K562 (cell line): ENCODE results near the gene BCAS1. TPM values are rescaled to one million over a fixed set of nuclear protein-coding genes. Genes with fewer than 3 reads are reported as not detected.

Experiments
- ARID1B ChIP-seq: fragments of 450-650 bp; IDR thresholded peaks from 2 replicates; pipeline ENCODE4 v1.6.1; 2016; ENCODE audit warnings: antibody characterized with exemption, mild to moderate bottlenecking, inconsistent platforms
- ATF1 ChIP-seq, 2 experiments: fragments of 450-650 bp in 1 of 2; IDR thresholded peaks; 2 replicates each; pipeline ENCODE4 v1.6.1; 2016; ENCODE audit warnings: missing compliant biosample characterization in 1 of 2, missing genetic modification characterization in 1 of 2
- CEBPB ChIP-seq: fragments of 450-650 bp; IDR thresholded peaks from 2 replicates; pipeline ENCODE4 v1.6.1; 2016; ENCODE audit warnings: missing genetic modification characterization, missing compliant biosample characterization
- ELF2 ChIP-seq: fragments of 250-450 bp; sonication (Bioruptor Pico); IDR thresholded peaks from 2 replicates; pipeline ENCODE4 v1.5.0; 2021; ENCODE audit warnings: mild to moderate bottlenecking
- FIP1L1 ChIP-seq: fragments of 200-400 bp; formaldehyde crosslinking; IDR thresholded peaks from 2 replicates; pipeline ENCODE4 v1.6.1; 2018; ENCODE audit warnings: mild to moderate bottlenecking, low read depth, low read length; ENCODE audit not compliant: poor library complexity, severe bottlenecking
- FOSL1 ChIP-seq: fragments of 200-800 bp; sonication (Bioruptor generic); conservative IDR thresholded peaks from 2 replicates; pipeline ENCODE4 v1.6.1; 2016; ENCODE audit warnings: missing genetic modification characterization, missing compliant biosample characterization
- HMGN3 ChIP-seq: IDR thresholded peaks from 2 replicates; pipeline ENCODE4 v1.6.1; 2011; ENCODE audit warnings: borderline replicate concordance, low read depth, mild to moderate bottlenecking, mixed read lengths, low read length; ENCODE audit not compliant: insufficient read length; ENCODE audit errors: extremely low read depth
- HNRNPLL ChIP-seq: fragments of 200-400 bp; formaldehyde crosslinking; IDR thresholded peaks from 2 replicates; pipeline ENCODE4 v1.6.1; 2017; ENCODE audit warnings: low read length, low read depth, mild to moderate bottlenecking; ENCODE audit not compliant: poor library complexity, severe bottlenecking
- ID3 ChIP-seq, 2 experiments: fragments of 250-450 bp in 1 of 2; fragments of 450-650 bp in 1 of 2; sonication (Bioruptor Pico) in 1 of 2; IDR thresholded peaks; 2 replicates each; pipeline versions ENCODE4 v1.6.1 to v1.8.0; 2016 to 2021; ENCODE audit warnings: mild to moderate bottlenecking in 2 of 2, moderate library complexity in 2 of 2, missing compliant biosample characterization in 1 of 2, missing genetic modification characterization in 1 of 2
- KLF13 ChIP-seq: fragments of 450-650 bp; IDR thresholded peaks from 2 replicates; pipeline ENCODE4 v1.6.1; 2016; ENCODE audit warnings: missing genetic modification characterization, low read depth, mild to moderate bottlenecking, missing compliant biosample characterization, moderate library complexity, borderline replicate concordance
- L3MBTL2 ChIP-seq: fragments of 450-650 bp; IDR thresholded peaks from 2 replicates; pipeline ENCODE4 v1.6.1; 2016; ENCODE audit warnings: mild to moderate bottlenecking, moderate library complexity
- MAFF ChIP-seq: IDR thresholded peaks from 2 replicates; pipeline ENCODE4 v1.6.1; 2012; ENCODE audit warnings: low read length, improper control_type of control experiment
- MAFK ChIP-seq: IDR thresholded peaks from 2 replicates; pipeline ENCODE4 v1.6.1; 2011; ENCODE audit warnings: low read length, improper control_type of control experiment
- MBD1 ChIP-seq: fragments of 250-450 bp; sonication (Bioruptor Pico); IDR thresholded peaks from 2 replicates; pipeline ENCODE4 v1.8.0; 2022; ENCODE audit warnings: inconsistent platforms
- MTA3 ChIP-seq: fragments of 450-650 bp; formaldehyde crosslinking; IDR thresholded peaks from 2 replicates; pipeline ENCODE4 v1.6.1; 2017; ENCODE audit warnings: mild to moderate bottlenecking, borderline replicate concordance
- PHF20 ChIP-seq: fragments of 450-650 bp; IDR thresholded peaks from 2 replicates; pipeline ENCODE4 v1.6.1; 2018; ENCODE audit not compliant: partially characterized antibody
- RBM25 ChIP-seq: fragments of 200-400 bp; formaldehyde crosslinking; IDR thresholded peaks from 2 replicates; pipeline ENCODE4 v1.6.1; 2018; ENCODE audit warnings: low read length, low read depth, moderate library complexity; ENCODE audit not compliant: severe bottlenecking
- RUNX1 ChIP-seq: sonication (generic); IDR thresholded peaks from 2 replicates; pipeline ENCODE4 v1.6.1; 2016; ENCODE audit warnings: antibody characterized with exemption, low read depth
- SIN3B ChIP-seq: fragments of 450-650 bp; IDR thresholded peaks from 2 replicates; pipeline ENCODE4 v1.6.1; 2017; ENCODE audit warnings: low read depth, mild to moderate bottlenecking, moderate library complexity
- SMARCC2 ChIP-seq: fragments of 450-650 bp; IDR thresholded peaks from 2 replicates; pipeline ENCODE4 v1.6.1; 2017; ENCODE audit warnings: antibody characterized with exemption, moderate library complexity, mild to moderate bottlenecking, low read depth
- TBP ChIP-seq: optimal IDR thresholded peaks from 2 replicates; pipeline ENCODE3; 2011; ENCODE audit warnings: low read depth, low read length, improper control_type of control experiment
- ZBTB17 ChIP-seq: fragments of 450-650 bp; formaldehyde crosslinking; IDR thresholded peaks from 2 replicates; pipeline ENCODE4 v1.4.0; 2020; ENCODE audit warnings: mild to moderate bottlenecking
- ZBTB2 ChIP-seq: fragments of 450-650 bp; IDR thresholded peaks from 2 replicates; pipeline ENCODE4 v1.6.1; 2016; ENCODE audit warnings: antibody characterized with exemption
- ZBTB9 ChIP-seq: fragments of 450-650 bp; formaldehyde crosslinking; IDR thresholded peaks from 2 replicates; pipeline ENCODE4 v1.4.0; 2020; ENCODE audit warnings: mild to moderate bottlenecking, moderate library complexity
- ZNF408 ChIP-seq: fragments of 250-450 bp; sonication (Bioruptor Pico); IDR thresholded peaks from 2 replicates; pipeline ENCODE4 v1.4.0; 2020; ENCODE audit warnings: low read depth, mild to moderate bottlenecking, moderate library complexity
- polyA plus RNA-seq, 8 experiments: library from polyadenylated mRNA; depleted of rRNA in 4 of 8; stranded (reverse) in 5 of 8; unstranded in 3 of 8; fragments of >200 nt; fragmentation: Nextera tagmentation in 2 of 8; fragmentation: Illumina TruSeq in 1 of 8; extraction: Ambion mirVana in 2 of 8; extraction: Trizol in 1 of 8; gene quantifications; 2 replicates each; pipeline versions ENCODE4 v1.2.1 to v1.2.3, GENCODE V29; 2011 to 2014; ENCODE audit warnings: inconsistent platforms in 1 of 8, missing spikeins in 1 of 8
- total RNA-seq, 7 experiments: library from RNA; depleted of rRNA in 6 of 7; stranded (reverse); fragments of >200 nt in 6 of 7; fragmentation: Illumina TruSeq in 2 of 7; extraction: Trizol in 2 of 7; gene quantifications; 2 replicates each; pipeline versions ENCODE4 v1.2.1 to v1.2.3, GENCODE V29; 2011 to 2021; ENCODE audit warnings: low replicate concordance in 1 of 7

The BCAS1 gene
- total and polyA plus RNA-seq, 9 of the 15 experiments (the other 6 are each of a cell fraction or from before 2014, with no cell fraction given), result 0.18 to 2.3 (median 0.93) TPM

- TF ChIP-seq ZBTB17 (CRISPR knock-in tag), result no peak; the same call in 1 of the 2 replicates
- no peak for TF ChIP-seq MBD1 (CRISPR knock-in tag)
- no peak for TF ChIP-seq ATF1 (CRISPR knock-in tag; IDR thresholded peaks at IDR 0.05)
- no peak for TF ChIP-seq ATF1 (tag; IDR thresholded peaks at IDR 0.05)
- no peak for TF ChIP-seq ID3 (CRISPR knock-in tag; IDR thresholded peaks at IDR 0.05)
- no peak for TF ChIP-seq ID3 (tag; IDR thresholded peaks at IDR 0.05)
- TF ChIP-seq ZBTB2, result 0 out of 2 replicates have a peak, but pooled peaks have one; percentile 36
- no peak for TF ChIP-seq TBP
- no peak for TF ChIP-seq PHF20
- TF ChIP-seq CEBPB, result no peak
- no peak; the same call in 1 of the 2 replicates for TF ChIP-seq FOSL1 (tag)
- TF ChIP-seq FIP1L1, result no peak
- TF ChIP-seq KLF13 (tag), result no peak
- no peak for TF ChIP-seq HMGN3
- peak; percentile 78 for TF ChIP-seq SMARCC2
- TF ChIP-seq ZBTB9 (CRISPR knock-in tag), result no peak
- TF ChIP-seq MAFF, result no peak
- peak; percentile 79; the same call in 1 of the 2 replicates for TF ChIP-seq MTA3
- no peak for TF ChIP-seq SIN3B
- no peak for TF ChIP-seq RBM25
- TF ChIP-seq L3MBTL2, result peak; percentile 40; the same call in 1 of the 2 replicates
- TF ChIP-seq HNRNPLL, result peak; percentile 29
- no peak for TF ChIP-seq MAFK
- TF ChIP-seq RUNX1, result no peak
- no peak for TF ChIP-seq ZNF408 (CRISPR knock-in tag)
- TF ChIP-seq ARID1B, result peak; percentile 97
- TF ChIP-seq ELF2 (CRISPR knock-in tag), result no peak
Observed at GRCh38 chr20:54065601-54066038, 4.8 kb downstream of the BCAS1 start (continued).
